Measurements from ENCODE around the gene TMBIM6.

The TMBIM6 gene

GRCh38 chr12:49811136-49811535 is 69.8 kb downstream of the TMBIM6 start:
- no peaks in the 10 kb centered on the region; the same call in 1 of the 2 replicates for H3K27me3 ChIP-seq (ENCODE audit: insufficient read depth, low read depth)
- no peaks in the 10 kb centered on the region for H3K4me1 ChIP-seq (ENCODE audit: low read depth, poor library complexity, severe bottlenecking)
- H3K4me2 ChIP-seq = no peak overlapping the region
- H4K20me1 ChIP-seq (ENCODE audit: insufficient read depth) = no peaks in the 10 kb centered on the region
- no peak overlapping the region for H2AFZ ChIP-seq (ENCODE audit: low read depth)
- no peak for TF ChIP-seq CTCF (conservative IDR thresholded peaks at IDR 0.05; ENCODE audit: low read depth, low read length)
- no peak overlapping the region for H3K4me3 ChIP-seq (IDR thresholded peaks at IDR 0.05; ENCODE audit: insufficient read depth, low read depth, low read length)
- no peaks in the 10 kb centered on the region for H3K79me2 ChIP-seq (ENCODE audit: insufficient read depth, low read depth)
- no peak overlapping the region for H3K27ac ChIP-seq
- H3K9ac ChIP-seq = no peak overlapping the region
- no peaks in the 10 kb centered on the region for H3K36me3 ChIP-seq (ENCODE audit: insufficient read depth)

- Histone ChIP-seq H3K27me3 (ENCODE audit: insufficient read depth, low read depth) (no peaks in the 10 kb centered on the region; the same call in 1 of the 2 replicates), H3K4me2 (no peak overlapping the region), H3K27ac (no peak overlapping the region), H3K36me3 (ENCODE audit: insufficient read depth) (no peaks in the 10 kb centered on the region), H2AFZ (ENCODE audit: low read depth) (no peak overlapping the region), H3K79me2 (ENCODE audit: insufficient read depth, low read depth) (no peaks in the 10 kb centered on the region), H3K9ac (no peak overlapping the region), H4K20me1 (ENCODE audit: insufficient read depth) (no peaks in the 10 kb centered on the region), H3K4me1 (ENCODE audit: low read depth, poor library complexity, severe bottlenecking) (no peaks in the 10 kb centered on the region), H3K4me3 (IDR thresholded peaks at IDR 0.05; ENCODE audit: insufficient read depth, low read depth, low read length) (no peak overlapping the region)
- TF ChIP-seq CTCF (conservative IDR thresholded peaks at IDR 0.05; ENCODE audit: low read depth, low read length) = no peak
These were observed 70.6 kb downstream of the TMBIM6 start for GRCh38 chr12:49811961-49812401.

- H3K4me2 ChIP-seq = no peak overlapping the region
- no peaks in the 10 kb centered on the region for H3K4me1 ChIP-seq (ENCODE audit: low read depth, poor library complexity, severe bottlenecking)
- H3K4me3 ChIP-seq (IDR thresholded peaks at IDR 0.05; ENCODE audit: insufficient read depth, low read depth, low read length) = no peak overlapping the region
- H3K79me2 ChIP-seq (ENCODE audit: insufficient read depth, low read depth) = no peaks in the 10 kb centered on the region
- H3K9ac ChIP-seq = no peak overlapping the region
- H2AFZ ChIP-seq (ENCODE audit: low read depth) = no peak overlapping the region
- no peaks in the 10 kb centered on the region; the same call in 1 of the 2 replicates for H3K27me3 ChIP-seq (ENCODE audit: insufficient read depth, low read depth)
- no peak overlapping the region for H3K27ac ChIP-seq
- no peaks in the 10 kb centered on the region for H4K20me1 ChIP-seq (ENCODE audit: insufficient read depth)
- H3K36me3 ChIP-seq (ENCODE audit: insufficient read depth) = no peaks in the 10 kb centered on the region
- no peak for TF ChIP-seq CTCF (conservative IDR thresholded peaks at IDR 0.05; ENCODE audit: low read depth, low read length)
These were observed 71.8 kb downstream of the TMBIM6 start for GRCh38 chr12:49813131-49813530.

Data from KMS-11 (cell line).